ENCODE results near the gene TMEM242. TPM values are rescaled to one million over a fixed set of nuclear protein-coding genes. Genes with fewer than 3 reads are reported as not detected.

The TMEM242 gene
- total RNA-seq, 1 donor from 2014 or later = 9.6 TPM

DNA sequence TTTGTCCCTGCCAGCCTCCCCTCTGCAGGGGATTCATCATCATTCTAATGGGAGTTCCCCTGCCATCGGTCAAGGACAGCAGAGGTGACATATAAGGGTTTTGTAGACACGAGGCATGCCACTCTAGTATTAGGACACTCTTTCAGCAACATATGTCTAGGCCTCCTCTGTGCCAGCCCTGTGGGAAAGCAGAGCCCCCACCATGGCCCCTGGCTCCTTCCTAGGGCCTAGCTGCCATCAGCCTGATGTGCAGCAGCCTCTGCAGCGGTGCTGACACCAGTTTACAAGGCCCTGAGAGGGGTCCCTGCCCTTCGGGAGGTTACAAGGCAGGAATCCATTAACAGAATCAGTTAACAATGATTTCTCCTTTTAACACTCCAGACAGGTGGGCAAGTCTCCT is 32.5 kb downstream of the TMEM242 start:
- no peaks in the 10 kb centered on the region for H3K36me3 ChIP-seq (ENCODE audit: control insufficient read depth, insufficient read depth, low read length)
- H3K27me3 ChIP-seq (ENCODE audit: control insufficient read depth, insufficient read depth, low read length) = no peaks in the 10 kb centered on the region
- H3K4me3 ChIP-seq (ENCODE audit: low read depth, low read length) = no peak overlapping the region
- no peak for DNase-seq (ENCODE audit: low read depth)
- TF ChIP-seq, protein P1, sequence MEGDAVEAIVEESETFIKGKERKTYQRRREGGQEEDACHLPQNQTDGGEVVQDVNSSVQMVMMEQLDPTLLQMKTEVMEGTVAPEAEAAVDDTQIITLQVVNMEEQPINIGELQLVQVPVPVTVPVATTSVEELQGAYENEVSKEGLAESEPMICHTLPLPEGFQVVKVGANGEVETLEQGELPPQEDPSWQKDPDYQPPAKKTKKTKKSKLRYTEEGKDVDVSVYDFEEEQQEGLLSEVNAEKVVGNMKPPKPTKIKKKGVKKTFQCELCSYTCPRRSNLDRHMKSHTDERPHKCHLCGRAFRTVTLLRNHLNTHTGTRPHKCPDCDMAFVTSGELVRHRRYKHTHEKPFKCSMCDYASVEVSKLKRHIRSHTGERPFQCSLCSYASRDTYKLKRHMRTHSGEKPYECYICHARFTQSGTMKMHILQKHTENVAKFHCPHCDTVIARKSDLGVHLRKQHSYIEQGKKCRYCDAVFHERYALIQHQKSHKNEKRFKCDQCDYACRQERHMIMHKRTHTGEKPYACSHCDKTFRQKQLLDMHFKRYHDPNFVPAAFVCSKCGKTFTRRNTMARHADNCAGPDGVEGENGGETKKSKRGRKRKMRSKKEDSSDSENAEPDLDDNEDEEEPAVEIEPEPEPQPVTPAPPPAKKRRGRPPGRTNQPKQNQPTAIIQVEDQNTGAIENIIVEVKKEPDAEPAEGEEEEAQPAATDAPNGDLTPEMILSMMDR (IDR thresholded peaks at IDR 0.05; ENCODE audit: insufficient read depth, low read length, poor library complexity, severe bottlenecking) = no peak

DNA sequence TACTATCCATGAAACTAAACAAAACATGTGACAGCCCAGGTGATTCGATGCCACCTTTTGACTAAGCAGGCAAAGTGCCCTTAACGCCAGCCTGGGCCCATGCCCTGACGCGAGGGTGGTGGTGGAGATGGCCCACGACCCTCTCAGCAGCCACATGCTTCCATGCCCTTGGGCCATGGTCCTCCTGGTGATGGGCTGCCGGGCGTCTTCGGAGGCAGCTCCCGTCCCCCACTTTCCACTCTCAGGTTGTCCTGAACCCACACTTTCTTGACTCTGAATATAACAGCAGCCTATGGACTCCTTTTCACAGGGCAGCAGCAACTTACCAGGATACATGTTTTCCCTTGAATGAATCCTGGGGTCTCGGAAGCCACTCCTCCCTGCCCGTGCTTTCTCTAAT is 33.6 kb downstream of the TMEM242 start:
- TF ChIP-seq, protein P1 (IDR thresholded peaks at IDR 0.05; ENCODE audit: insufficient read depth, low read length, poor library complexity, severe bottlenecking) = no peak
- Histone ChIP-seq H3K27me3 (ENCODE audit: control insufficient read depth, insufficient read depth, low read length) (no peaks in the 10 kb centered on the region), H3K4me3 (ENCODE audit: low read depth, low read length) (no peak overlapping the region), H3K36me3 (ENCODE audit: control insufficient read depth, insufficient read depth, low read length) (no peaks in the 10 kb centered on the region)
- DNase-seq (ENCODE audit: low read depth) = no peak

DNA sequence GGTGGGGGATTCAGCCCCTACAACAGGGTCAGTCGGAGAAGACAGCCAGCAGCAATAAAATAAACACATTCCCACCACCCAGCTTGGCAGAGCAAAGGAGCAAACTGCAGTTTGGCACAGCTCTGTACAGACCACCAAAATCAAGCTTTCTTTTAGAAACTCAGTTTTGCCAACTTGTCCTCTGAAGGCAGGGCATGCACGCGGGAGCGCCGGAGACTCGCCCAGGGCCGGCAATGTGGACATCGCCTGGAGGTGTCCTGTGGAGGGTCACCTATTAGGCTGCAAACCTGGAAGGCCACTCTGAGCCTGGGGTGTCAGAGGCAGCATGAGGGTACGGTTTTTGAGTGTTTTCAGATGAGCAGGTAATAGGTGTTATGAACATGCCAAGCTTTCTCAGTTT is 34.7 kb downstream of the TMEM242 start:
- no peak for DNase-seq (ENCODE audit: low read depth)
- Histone ChIP-seq H3K27me3 (ENCODE audit: control insufficient read depth, insufficient read depth, low read length) (no peaks in the 10 kb centered on the region), H3K36me3 (ENCODE audit: control insufficient read depth, insufficient read depth, low read length) (no peaks in the 10 kb centered on the region), H3K4me3 (ENCODE audit: low read depth, low read length) (no peak overlapping the region)
- TF ChIP-seq, protein P1 (IDR thresholded peaks at IDR 0.05; ENCODE audit: insufficient read depth, low read length, poor library complexity, severe bottlenecking) = no peak

DNA sequence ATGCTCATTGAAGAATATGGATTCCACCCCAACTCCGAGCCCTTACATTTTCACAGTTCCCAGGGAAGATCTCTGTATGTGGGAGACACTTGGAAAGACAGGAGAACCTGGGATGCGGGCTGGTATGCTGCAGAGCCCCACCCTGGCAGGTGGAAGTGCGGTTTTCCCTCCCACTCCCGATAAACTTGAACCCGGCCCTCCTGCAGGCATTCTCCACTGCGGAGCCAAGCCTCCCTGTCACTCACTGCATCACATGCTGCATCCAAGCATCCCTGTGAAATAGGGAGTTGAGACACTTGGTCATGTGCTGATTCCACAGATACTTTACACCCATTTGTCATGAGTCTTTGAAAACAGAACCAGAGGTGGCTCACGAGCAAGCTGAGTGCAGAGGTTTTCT is 35.4 kb downstream of the TMEM242 start:
- no peak for DNase-seq (ENCODE audit: low read depth)
- TF ChIP-seq, protein P1 (IDR thresholded peaks at IDR 0.05; ENCODE audit: insufficient read depth, low read length, poor library complexity, severe bottlenecking) = no peak
- H3K27me3 ChIP-seq (ENCODE audit: control insufficient read depth, insufficient read depth, low read length) = no peaks in the 10 kb centered on the region
- no peaks in the 10 kb centered on the region for H3K36me3 ChIP-seq (ENCODE audit: control insufficient read depth, insufficient read depth, low read length)
- H3K4me3 ChIP-seq (ENCODE audit: low read depth, low read length) = no peak overlapping the region

DNA sequence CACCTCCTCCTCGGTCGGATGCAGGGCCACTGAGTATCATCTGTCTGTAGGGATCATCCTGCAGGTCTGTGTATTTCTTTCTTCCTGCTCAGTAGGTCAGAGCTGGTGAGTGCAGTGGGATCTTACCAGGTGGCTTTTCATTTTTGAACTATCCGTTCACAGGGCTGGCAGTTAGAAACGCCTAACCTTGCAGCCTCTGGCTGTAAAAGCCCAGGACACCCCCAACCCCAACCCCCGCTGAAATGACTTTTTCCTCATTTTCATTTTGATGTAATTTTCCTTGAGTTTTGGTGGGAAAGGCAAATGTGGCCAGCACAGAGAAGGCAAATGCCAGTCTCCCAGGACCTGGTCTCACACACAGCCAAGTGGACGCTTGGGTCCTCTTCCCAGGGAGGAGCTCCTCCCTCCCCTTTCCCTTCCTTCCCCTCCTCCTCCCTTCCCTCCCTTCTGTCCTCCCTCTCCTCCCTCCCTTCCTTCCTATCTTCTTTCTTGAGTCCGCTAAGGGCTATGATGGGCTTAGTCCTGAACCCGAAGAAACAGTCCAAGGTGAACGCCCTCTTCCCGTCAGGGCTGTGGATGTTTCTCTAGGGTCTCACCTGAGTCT is 36.0 kb downstream of the TMEM242 start:
- DNase-seq (ENCODE audit: low read depth) = no peak
- H3K27me3 ChIP-seq (ENCODE audit: control insufficient read depth, insufficient read depth, low read length) = no peaks in the 10 kb centered on the region
- no peaks in the 10 kb centered on the region for H3K36me3 ChIP-seq (ENCODE audit: control insufficient read depth, insufficient read depth, low read length)
- H3K4me3 ChIP-seq (ENCODE audit: low read depth, low read length) = no peak overlapping the region
- TF ChIP-seq, protein P1 (IDR thresholded peaks at IDR 0.05; ENCODE audit: insufficient read depth, low read length, poor library complexity, severe bottlenecking) = no peak

DNA sequence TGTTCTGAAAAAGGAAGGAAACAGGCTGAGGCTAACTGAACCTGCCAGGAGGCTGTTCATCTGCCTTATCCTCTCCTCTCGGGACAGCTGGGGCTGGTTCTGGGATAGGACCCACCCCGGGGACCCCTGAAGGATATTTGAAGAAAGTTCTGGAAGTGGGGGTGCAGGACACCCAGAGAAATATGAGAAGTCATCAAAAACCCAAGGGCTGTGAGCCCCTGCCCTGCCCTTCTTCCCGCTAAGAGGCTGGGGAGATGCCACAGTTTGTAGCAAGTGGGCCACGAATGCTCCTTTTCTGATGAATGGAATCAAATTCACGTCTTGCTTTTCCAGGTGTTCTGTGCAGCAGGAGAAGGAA is 37.9 kb downstream of the TMEM242 start:
- H3K36me3 ChIP-seq (ENCODE audit: control insufficient read depth, insufficient read depth, low read length) = no peaks in the 10 kb centered on the region
- no peak overlapping the region for H3K4me3 ChIP-seq (ENCODE audit: low read depth, low read length)
- TF ChIP-seq, protein P1 (IDR thresholded peaks at IDR 0.05; ENCODE audit: insufficient read depth, low read length, poor library complexity, severe bottlenecking) = no peak
- H3K27me3 ChIP-seq (ENCODE audit: control insufficient read depth, insufficient read depth, low read length) = no peaks in the 10 kb centered on the region
- DNase-seq (ENCODE audit: low read depth) = no peak
